HEK293 (cell line): Measurements from ENCODE around the gene FAM227B.
"Not testable (repeated sequence)": the region's sequence is repeated elsewhere in the genome, so short reads cannot be mapped to it uniquely, and the experiment has no call there.

Experiments
- CTCF ChIA-PET: fragments of 350-600 bp; formaldehyde crosslinking; extraction: SDS; loops from one replicate; lab custom pipeline; 2021; ENCODE audit warnings: antibody characterized with exemption; lab: Yijun Ruan, JAX
- POLR2A ChIA-PET: fragments of 300-600 bp; formaldehyde crosslinking; extraction: SDS; loops from one replicate; lab custom pipeline; 2020; ENCODE audit warnings: antibody characterized with exemption, inconsistent platforms; lab: Yijun Ruan, JAX
- H3K27ac ChIP-seq: fragments of 200-500 bp; sonication (Bioruptor generic); 2 replicates; pipeline ENCODE4 v1.5.1; 2014; ENCODE audit warnings: low read depth, low read length, control low read depth, inconsistent platforms; ENCODE audit errors: extremely low read depth
- H3K36me3 ChIP-seq, 2 experiments: fragments of 200-500 bp in 1 of 2; sonication (Bioruptor generic) in 1 of 2; 1 replicate in 1 of 2; 2 replicates in 1 of 2; pipeline ENCODE4 v1.5.1; 2014 to 2017; ENCODE audit warnings: inconsistent platforms in 2 of 2, low read length in 2 of 2; ENCODE audit not compliant: control insufficient read depth in 2 of 2, insufficient read depth in 1 of 2
- H3K4me1 ChIP-seq: fragments of 200-500 bp; sonication (Bioruptor generic); 2 replicates; pipeline ENCODE4 v1.5.1; 2014; ENCODE audit warnings: mild to moderate bottlenecking, low read length, inconsistent platforms; ENCODE audit not compliant: control insufficient read depth, insufficient read depth
- H3K4me3 ChIP-seq: 2 replicates; pipeline ENCODE4 v1.5.1; 2011; ENCODE audit warnings: low read depth, mild to moderate bottlenecking, control low read depth, low read length, moderate library complexity
- H3K9me3 ChIP-seq: fragments of 200-500 bp; sonication (Bioruptor generic); 2 replicates; pipeline ENCODE4 v1.5.1; 2014; ENCODE audit warnings: low read depth, low read length, inconsistent platforms; ENCODE audit not compliant: control insufficient read depth, insufficient read depth
- ELK4 ChIP-seq: IDR thresholded peaks from 2 replicates; pipeline ENCODE4 v1.6.1; 2011; ENCODE audit warnings: mild to moderate bottlenecking, low read depth, low read length, borderline replicate concordance
- KLF10 ChIP-seq: fragments of 450-650 bp; IDR thresholded peaks from 2 replicates; pipeline ENCODE4 v1.5.1; 2018; ENCODE audit warnings: missing biosample characterization, mild to moderate bottlenecking, missing genetic modification characterization
- SCRT2 ChIP-seq: fragments of 450-650 bp; formaldehyde crosslinking; IDR thresholded peaks from 2 replicates; pipeline ENCODE4 v1.5.1; 2016; ENCODE audit warnings: missing biosample characterization, missing genetic modification characterization
- SP3 ChIP-seq: fragments of 450-650 bp; formaldehyde crosslinking; IDR thresholded peaks from 2 replicates; pipeline ENCODE4 v1.5.1; 2016; ENCODE audit warnings: missing biosample characterization, missing genetic modification characterization
- YY2 ChIP-seq: fragments of 450-650 bp; formaldehyde crosslinking; IDR thresholded peaks from 2 replicates; pipeline ENCODE4 v1.5.1; 2016; ENCODE audit warnings: missing biosample characterization, missing genetic modification characterization
- ZFHX2 ChIP-seq: fragments of 450-650 bp; formaldehyde crosslinking; conservative IDR thresholded peaks from 2 replicates; pipeline ENCODE4 v1.5.1; 2016; ENCODE audit warnings: missing biosample characterization, missing genetic modification characterization
- ZNF138 ChIP-seq: fragments of 450-650 bp; formaldehyde crosslinking; IDR thresholded peaks from 2 replicates; pipeline ENCODE4 v1.5.1; 2016; ENCODE audit warnings: missing biosample characterization, missing genetic modification characterization, borderline replicate concordance
- ZNF146 ChIP-seq: fragments of 450-650 bp; formaldehyde crosslinking; IDR thresholded peaks from 2 replicates; pipeline ENCODE4 v1.5.1; 2016; ENCODE audit warnings: missing biosample characterization, missing genetic modification characterization
- ZNF157 ChIP-seq: fragments of 450-650 bp; formaldehyde crosslinking; IDR thresholded peaks from 2 replicates; pipeline ENCODE4 v1.5.1; 2016; ENCODE audit warnings: missing biosample characterization, missing genetic modification characterization
- ZNF202 ChIP-seq: fragments of 450-650 bp; formaldehyde crosslinking; IDR thresholded peaks from 2 replicates; pipeline ENCODE4 v1.5.1; 2016; ENCODE audit warnings: missing biosample characterization, missing genetic modification characterization, borderline replicate concordance
- ZNF248 ChIP-seq: fragments of 450-650 bp; formaldehyde crosslinking; IDR thresholded peaks from 2 replicates; pipeline ENCODE4 v1.5.1; 2017; ENCODE audit warnings: missing biosample characterization, missing genetic modification characterization
- ZNF404 ChIP-seq: fragments of 450-650 bp; formaldehyde crosslinking; IDR thresholded peaks from 2 replicates; pipeline ENCODE4 v1.5.1; 2017; ENCODE audit warnings: missing biosample characterization, missing genetic modification characterization
- ZNF621 ChIP-seq: fragments of 450-650 bp; formaldehyde crosslinking; IDR thresholded peaks from 2 replicates; pipeline ENCODE4 v1.5.1; 2017; ENCODE audit warnings: missing biosample characterization, missing genetic modification characterization
- ZNF626 ChIP-seq: fragments of 450-650 bp; sonication (Bioruptor Pico); formaldehyde crosslinking; IDR thresholded peaks from 2 replicates; pipeline ENCODE4 v1.5.1; 2018; ENCODE audit warnings: missing biosample characterization, missing genetic modification characterization, inconsistent platforms
- ZNF707 ChIP-seq: fragments of 450-650 bp; formaldehyde crosslinking; IDR thresholded peaks from 2 replicates; pipeline ENCODE4 v1.5.1; 2016; ENCODE audit warnings: missing biosample characterization, missing genetic modification characterization
- TF ChIP-seq, protein P1 (sequence below): fragments of 450-650 bp; formaldehyde crosslinking; optimal IDR thresholded peaks from 2 replicates; pipeline ENCODE3; 2016; ENCODE audit warnings: missing biosample characterization, mild to moderate bottlenecking, missing genetic modification characterization
- TF ChIP-seq, protein P2 (sequence below): fragments of 450-650 bp; formaldehyde crosslinking; IDR thresholded peaks from 2 replicates; pipeline ENCODE4 v1.5.1; 2016; ENCODE audit warnings: missing biosample characterization, missing genetic modification characterization

Gene FAM227B

GRCh38 chr15:49612240-49612639 is 8.4 kb downstream of the FAM227B start:
- POLR2A ChIA-PET = not testable (repeated sequence)

GRCh38 chr15:49610157-49610918 is 10.3 kb downstream of the FAM227B start:
- no peaks in the 10 kb centered on the region for H3K36me3 ChIP-seq
- H3K9me3 ChIP-seq = no peaks in the 10 kb centered on the region
- TF ChIP-seq ZNF621 (tag by site-specific recombination) (no peak), ZNF248 (tag by site-specific recombination) (no peak), YY2 (no peak), ELK4 (no peak), ZFHX2 (no peak), ZNF138 (no peak), KLF10 (tag by site-specific recombination) (no peak), SCRT2 (tag by site-specific recombination) (no peak), ZNF404 (tag by site-specific recombination) (no peak)
- TF ChIP-seq, protein P1, sequence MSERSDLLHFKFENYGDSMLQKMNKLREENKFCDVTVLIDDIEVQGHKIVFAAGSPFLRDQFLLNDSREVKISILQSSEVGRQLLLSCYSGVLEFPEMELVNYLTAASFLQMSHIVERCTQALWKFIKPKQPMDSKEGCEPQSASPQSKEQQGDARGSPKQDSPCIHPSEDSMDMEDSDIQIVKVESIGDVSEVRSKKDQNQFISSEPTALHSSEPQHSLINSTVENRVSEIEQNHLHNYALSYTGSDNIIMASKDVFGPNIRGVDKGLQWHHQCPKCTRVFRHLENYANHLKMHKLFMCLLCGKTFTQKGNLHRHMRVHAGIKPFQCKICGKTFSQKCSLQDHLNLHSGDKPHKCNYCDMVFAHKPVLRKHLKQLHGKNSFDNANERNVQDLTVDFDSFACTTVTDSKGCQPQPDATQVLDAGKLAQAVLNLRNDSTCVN (tag by site-specific recombination) = no peak
- H3K4me1 ChIP-seq = no peaks in the 10 kb centered on the region
- ChIA-PET CTCF (no interaction called here), POLR2A (no interaction called here)
- no peak overlapping the region for H3K27ac ChIP-seq
- no peak overlapping the region for H3K4me3 ChIP-seq

More at GRCh38 chr15:49612240-49612639, 8.4 kb downstream of the FAM227B start:
- H3K4me1 ChIP-seq, CTCF ChIA-PET, H3K27ac ChIP-seq, H3K4me3 ChIP-seq, H3K9me3 ChIP-seq, H3K36me3 ChIP-seq: not testable (repeated sequence)
- TF ChIP-seq ZNF146 (tag by site-specific recombination) = peak; percentile 58

DNA sequence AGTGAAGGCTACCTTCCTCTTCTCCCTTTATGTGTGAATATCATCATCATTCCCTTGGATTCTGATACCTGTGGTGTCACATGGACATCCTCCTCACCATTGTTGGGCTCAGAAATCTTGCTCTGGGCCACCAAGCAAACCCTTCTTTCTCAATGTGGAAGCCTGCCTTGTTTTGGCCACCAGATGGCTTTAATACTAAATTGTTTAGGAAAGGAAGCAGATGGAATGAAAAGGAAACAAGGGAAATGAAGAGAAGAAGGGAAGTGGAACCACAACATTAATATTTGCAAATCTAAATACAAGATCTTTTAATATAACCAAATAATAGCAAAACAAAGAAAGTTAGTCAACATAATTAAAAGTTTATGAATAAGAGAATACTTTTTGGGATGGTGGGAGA is 14.0 kb downstream of the FAM227B start:
- H3K4me1 ChIP-seq = no peaks in the 10 kb centered on the region
- ChIA-PET POLR2A (no interaction called here), CTCF (no interaction called here)
- H3K27ac ChIP-seq = no peak overlapping the region
- H3K4me3 ChIP-seq = no peak overlapping the region
- H3K9me3 ChIP-seq = no peaks in the 10 kb centered on the region
- TF ChIP-seq, protein P2, sequence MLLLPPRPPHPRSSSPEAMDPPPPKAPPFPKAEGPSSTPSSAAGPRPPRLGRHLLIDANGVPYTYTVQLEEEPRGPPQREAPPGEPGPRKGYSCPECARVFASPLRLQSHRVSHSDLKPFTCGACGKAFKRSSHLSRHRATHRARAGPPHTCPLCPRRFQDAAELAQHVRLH (tag by site-specific recombination) = no peak
- H3K36me3 ChIP-seq = no peaks in the 10 kb centered on the region

- CTCF ChIA-PET = no interaction called here
- H3K36me3 ChIP-seq = no peaks in the 10 kb centered on the region
- H3K4me3 ChIP-seq = no peak overlapping the region
- POLR2A ChIA-PET = no interaction called here
- no peaks in the 10 kb centered on the region for H3K9me3 ChIP-seq
- H3K4me1 ChIP-seq = no peaks in the 10 kb centered on the region
- no peak for TF ChIP-seq ZNF707 (tag by site-specific recombination)
- TF ChIP-seq SP3 (tag by site-specific recombination) = no peak
- no peak for TF ChIP-seq ZNF202 (tag by site-specific recombination)
- TF ChIP-seq ZNF157 (tag by site-specific recombination) = no peak
- no peak for TF ChIP-seq ZNF626 (tag by site-specific recombination)
- no peak overlapping the region for H3K27ac ChIP-seq
Measured at GRCh38 chr15:49605588-49605987, 15.0 kb downstream of the FAM227B start.
